HG03196 (cell line): ENCODE data around the gene ADCY10.
"Not testable (repeated sequence)": the region's sequence is repeated elsewhere in the genome, so short reads cannot be mapped to it uniquely, and the experiment has no call there.

Source experiments
- ATAC-seq: cut with Tn5 transposase; IDR thresholded peaks from one replicate; pipeline ENCODE4 v1.9.1; 2021; ENCODE audit not compliant: unreplicated experiment

The ADCY10 gene

DNA sequence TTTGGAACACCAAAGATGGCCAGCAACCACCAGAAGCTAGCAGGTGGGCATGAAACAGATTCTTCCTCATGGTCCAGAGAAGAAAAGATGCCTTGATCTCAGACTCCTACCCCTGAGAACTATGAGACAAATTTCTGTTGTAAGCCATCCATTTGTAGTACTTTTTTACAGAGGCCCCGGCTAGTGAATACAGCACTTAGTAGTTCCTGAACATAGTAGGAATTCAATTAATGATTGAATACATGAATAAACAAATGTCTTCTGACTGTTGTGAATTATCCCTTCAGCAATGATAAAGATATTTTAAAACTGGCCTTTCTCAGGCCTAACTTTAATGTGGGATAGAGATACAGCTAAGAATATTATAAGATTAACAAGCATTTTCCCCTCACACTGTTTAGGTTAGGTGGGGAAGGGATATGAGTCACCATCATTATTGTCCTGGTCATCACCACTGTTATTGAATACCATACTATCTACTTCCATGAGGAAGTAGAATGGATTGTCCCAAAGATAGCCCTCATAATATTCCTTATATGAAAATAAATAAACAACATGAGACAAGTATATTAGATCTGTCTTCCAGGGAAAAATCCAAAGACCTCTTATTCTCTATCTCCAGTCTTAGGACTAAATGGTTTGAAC lies 51.4 kb downstream of the ADCY10 start:
- ATAC-seq, result no peak

- ATAC-seq, result no peak
Measured at GRCh38 chr1:167861664-167862381, 52.1 kb downstream of the ADCY10 start.

GRCh38 chr1:167860231-167860923 lies 53.6 kb downstream of the ADCY10 start:
- no peak for ATAC-seq

- ATAC-seq, result no peak
Measured at GRCh38 chr1:167856711-167857418, 57.1 kb downstream of the ADCY10 start.

DNA sequence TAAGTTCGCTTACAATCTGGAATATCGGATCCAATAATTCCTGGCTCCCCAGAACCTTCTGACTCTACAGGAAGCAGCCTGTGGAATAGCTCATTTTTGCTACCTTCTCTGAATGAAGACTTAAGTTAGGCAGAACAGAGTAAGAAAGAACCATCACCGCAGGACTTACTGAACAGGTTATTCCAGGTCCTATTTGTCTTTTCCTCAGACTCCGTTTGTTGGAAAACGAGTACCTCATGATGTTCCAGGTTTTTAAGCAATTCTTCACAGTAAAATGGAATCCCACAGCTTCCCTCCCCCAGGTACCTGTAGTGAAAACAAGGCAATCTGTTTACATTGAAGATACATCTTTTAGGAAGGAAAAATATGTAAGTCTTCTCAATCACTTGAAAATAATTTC lies 59.8 kb downstream of the ADCY10 start:
- ATAC-seq, result no peak

DNA sequence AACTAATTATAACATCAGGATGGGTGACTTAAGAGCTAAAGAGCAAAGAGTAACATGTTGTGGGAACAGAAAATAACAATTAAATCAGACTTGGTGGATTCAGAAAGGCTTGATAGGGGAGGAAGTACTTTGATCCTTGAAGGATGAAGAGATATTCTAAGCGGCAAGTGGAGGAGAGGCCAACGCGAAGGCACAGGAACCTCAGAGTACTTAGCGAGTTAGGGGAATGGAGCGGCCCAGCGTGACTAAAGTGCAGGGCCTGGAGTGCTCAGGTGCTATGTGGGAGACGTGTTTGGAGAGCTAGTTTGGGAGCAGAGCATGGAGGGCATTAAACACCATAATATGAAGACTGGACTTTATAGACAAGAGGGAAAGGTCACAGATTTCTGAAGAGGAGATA lies 64.3 kb downstream of the ADCY10 start:
- ATAC-seq, result no peak

DNA sequence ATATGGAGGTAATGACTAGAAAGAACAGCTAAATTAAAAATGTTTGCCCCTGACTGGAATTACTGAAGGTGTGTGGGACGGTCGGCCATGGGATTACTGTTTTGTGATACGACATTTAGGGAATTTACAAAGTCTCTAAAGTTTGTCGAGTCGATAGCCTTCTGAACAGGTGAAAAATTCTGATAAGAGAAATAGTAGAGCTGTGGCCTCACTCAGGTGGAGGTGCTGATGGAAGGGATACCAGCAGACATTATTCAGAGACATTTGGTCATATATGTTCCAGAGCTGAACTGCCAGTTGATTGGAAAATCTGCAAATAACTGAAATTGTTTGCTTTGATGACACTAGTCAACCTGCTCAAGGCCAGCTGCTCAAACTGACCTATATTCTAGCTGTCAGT lies 71.1 kb downstream of the ADCY10 start:
- no peak for ATAC-seq

DNA sequence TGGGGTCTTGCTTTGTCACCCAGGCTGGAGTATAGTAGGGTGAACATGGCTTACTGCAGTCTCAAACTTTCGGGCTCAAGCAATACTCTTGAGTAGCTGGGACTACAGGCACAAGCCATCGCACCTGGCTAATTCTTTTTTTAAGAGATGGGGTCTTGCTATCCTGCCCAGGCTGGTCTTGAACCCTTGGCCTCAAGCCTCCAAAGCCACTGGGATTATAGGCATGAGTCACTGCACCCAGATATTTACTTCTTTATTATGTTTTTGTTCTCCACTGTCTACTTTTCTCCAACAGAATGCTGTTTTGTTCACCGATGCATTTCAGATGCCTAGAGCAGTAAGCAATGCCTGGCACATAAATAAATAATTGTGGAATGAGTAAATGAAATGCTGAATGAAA lies 72.4 kb downstream of the ADCY10 start:
- ATAC-seq, result no peak

- ATAC-seq, result no peak
Measured at GRCh38 chr1:167839009-167839408, 74.9 kb downstream of the ADCY10 start.

- no peak for ATAC-seq
Measured at GRCh38 chr1:167837326-167837725, 76.6 kb downstream of the ADCY10 start.

GRCh38 chr1:167836197-167836596 lies 77.7 kb downstream of the ADCY10 start:
- no peak for ATAC-seq

GRCh38 chr1:167833904-167834303 lies 80.0 kb downstream of the ADCY10 start:
- no peak for ATAC-seq

DNA sequence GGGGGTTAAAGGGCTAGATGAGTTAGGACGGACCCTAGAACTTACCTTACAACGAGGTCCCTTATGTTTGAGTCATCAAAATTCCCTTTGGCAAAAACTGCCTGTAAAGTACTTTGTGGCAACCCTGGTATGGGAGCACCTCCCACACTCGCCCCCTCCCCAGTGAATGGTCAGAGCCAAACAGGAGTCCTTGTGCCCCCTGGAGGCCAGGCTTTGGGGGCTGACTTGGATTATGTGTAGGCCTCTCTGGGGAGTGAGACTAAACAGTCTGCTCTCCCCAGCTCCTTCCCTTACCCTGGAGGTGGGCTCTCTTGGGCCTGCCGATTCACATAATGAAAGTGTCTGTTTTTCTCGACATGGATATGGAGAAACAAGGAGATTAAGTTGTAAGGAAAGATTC lies 81.2 kb downstream of the ADCY10 start:
- ATAC-seq, result no peak

DNA sequence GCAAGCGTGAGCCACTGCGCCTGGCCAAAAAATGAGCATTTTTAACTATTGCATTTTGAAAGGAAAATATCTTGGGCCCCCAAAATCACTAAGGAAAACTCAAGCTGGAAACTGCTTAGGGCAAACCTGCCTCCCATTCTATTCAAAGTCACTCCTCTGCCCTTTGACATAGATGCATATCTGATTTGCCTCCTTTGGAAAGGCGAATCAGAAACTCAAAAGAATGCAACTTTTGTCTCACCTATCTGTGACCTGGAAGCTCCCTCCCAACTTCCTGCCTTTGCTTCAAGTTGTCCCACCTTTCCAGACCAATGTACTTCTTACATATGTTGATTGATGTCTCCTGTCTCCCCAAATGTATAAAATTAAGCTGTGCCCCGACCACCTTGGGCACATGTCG lies 83.3 kb downstream of the ADCY10 start:
- ATAC-seq, result not testable (repeated sequence)

DNA sequence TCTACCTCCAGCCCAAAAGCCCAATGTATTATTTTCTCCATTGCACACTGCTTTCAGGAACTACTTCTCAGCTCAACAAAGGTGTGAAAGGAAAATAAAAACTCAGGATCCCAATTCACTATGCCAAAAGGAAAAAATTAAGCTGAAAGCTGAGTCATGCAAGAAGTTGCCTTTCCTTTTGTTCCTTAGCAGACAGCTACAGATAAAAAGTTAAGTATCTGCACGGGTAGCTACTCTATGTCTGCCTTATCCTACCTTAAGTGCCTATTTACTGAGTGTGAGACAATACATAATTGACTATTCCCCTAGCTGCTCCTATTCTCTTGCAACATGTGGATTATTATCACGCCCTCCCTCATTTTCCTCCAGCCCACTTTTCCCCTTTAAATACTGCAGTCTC lies 84.1 kb downstream of the ADCY10 start:
- no peak for ATAC-seq

- ATAC-seq, result no peak
Measured at GRCh38 chr1:167826127-167826526, 87.8 kb downstream of the ADCY10 start.

- ATAC-seq, result no peak
Measured at GRCh38 chr1:167825419-167826079, 88.4 kb downstream of the ADCY10 start.

- no peak for ATAC-seq
Measured at GRCh38 chr1:167824163-167824794, 89.7 kb downstream of the ADCY10 start.

DNA sequence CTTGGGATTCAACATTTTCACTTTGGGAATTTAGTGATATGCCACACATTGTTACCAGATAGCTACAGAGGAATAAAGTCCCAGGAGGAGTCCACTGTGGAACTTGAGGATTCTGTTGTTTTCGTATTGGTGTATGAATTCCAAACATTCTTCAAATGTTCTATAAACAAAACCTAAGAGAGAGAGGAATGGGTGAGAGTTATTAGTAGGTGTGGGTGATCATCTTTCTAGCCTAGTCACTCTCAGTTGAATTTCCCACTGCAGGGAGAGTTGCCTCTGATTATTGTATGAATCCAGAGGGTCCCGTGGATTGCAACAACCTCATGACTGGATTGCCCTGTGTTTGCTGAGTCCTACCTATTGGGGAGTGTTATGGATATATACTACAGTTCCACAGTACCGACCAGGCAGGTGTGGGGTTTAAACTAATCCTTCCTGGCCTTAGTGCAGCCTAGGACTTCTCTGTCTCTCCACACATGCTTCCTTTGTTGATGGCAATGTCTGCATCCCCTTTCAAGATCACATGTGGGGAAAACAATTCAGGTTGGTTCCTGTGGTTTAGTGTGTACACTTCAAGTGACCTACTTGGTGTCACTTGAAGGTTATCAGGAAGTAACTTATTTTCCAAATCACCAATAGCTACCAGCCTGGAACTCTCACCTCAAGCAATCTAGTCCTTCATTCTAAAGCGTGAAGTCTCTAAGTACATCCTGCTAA lies 91.8 kb downstream of the ADCY10 start:
- ATAC-seq, result no peak

DNA sequence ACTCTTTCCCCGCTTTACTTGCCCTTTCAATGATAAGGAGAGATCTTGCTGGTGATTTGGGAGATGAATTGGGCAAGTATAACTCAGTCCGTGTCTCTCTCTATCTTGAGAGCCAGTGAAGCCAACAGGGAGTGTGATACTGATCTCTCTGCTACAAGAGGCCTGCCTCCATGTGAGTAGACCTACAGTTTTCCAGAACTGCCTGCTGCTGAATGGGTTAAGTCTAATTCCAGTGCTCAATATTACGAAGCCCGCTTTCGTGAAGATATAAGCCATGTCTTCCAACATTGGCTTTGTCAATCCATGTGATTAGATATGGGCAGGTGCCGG lies 92.6 kb downstream of the ADCY10 start:
- ATAC-seq, result no peak
